HG03571 (cell line): Measurements from ENCODE around the gene ETV6.

Experiments
- ATAC-seq: cut with Tn5 transposase; IDR thresholded peaks from one replicate; pipeline ENCODE4 v1.9.1; 2021; ENCODE audit not compliant: unreplicated experiment

ETV6 gene

GRCh38 chr12:11877102-11877826 lies 227.8 kb downstream of the ETV6 start:
- ATAC-seq = no peak

- ATAC-seq = no peak
Observed at GRCh38 chr12:11877869-11878780, 228.7 kb downstream of the ETV6 start.

GRCh38 chr12:11879306-11879705 lies 229.8 kb downstream of the ETV6 start:
- no peak for ATAC-seq

- no peak for ATAC-seq
Observed at GRCh38 chr12:11880381-11880780, 230.9 kb downstream of the ETV6 start.

GRCh38 chr12:11881835-11882234 lies 232.4 kb downstream of the ETV6 start:
- no peak for ATAC-seq

GRCh38 chr12:11882301-11883019 lies 233.0 kb downstream of the ETV6 start:
- peak; percentile 66 for ATAC-seq

GRCh38 chr12:11884116-11884515 lies 234.6 kb downstream of the ETV6 start:
- no peak for ATAC-seq

GRCh38 chr12:11884706-11885105 lies 235.2 kb downstream of the ETV6 start:
- no peak for ATAC-seq

- ATAC-seq = no peak
Observed at GRCh38 chr12:11885261-11886038, 236.0 kb downstream of the ETV6 start.

- no peak for ATAC-seq
Observed at GRCh38 chr12:11886339-11886738, 236.9 kb downstream of the ETV6 start.

- no peak for ATAC-seq
Observed at GRCh38 chr12:11888029-11888428, 238.6 kb downstream of the ETV6 start.

- no peak for ATAC-seq
Observed at GRCh38 chr12:11891346-11891745, 241.9 kb downstream of the ETV6 start.

GRCh38 chr12:11891754-11892386 lies 242.4 kb downstream of the ETV6 start:
- no peak for ATAC-seq

GRCh38 chr12:11893998-11894397 lies 244.5 kb downstream of the ETV6 start:
- no peak for ATAC-seq

- ATAC-seq = no peak
Observed at GRCh38 chr12:11894890-11895289, 245.4 kb downstream of the ETV6 start.

- ATAC-seq = no peak
Observed at GRCh38 chr12:11895421-11896078, 246.1 kb downstream of the ETV6 start.

- ATAC-seq = no peak
Observed at GRCh38 chr12:11896417-11896929, 247.0 kb downstream of the ETV6 start.

GRCh38 chr12:11897923-11898322 lies 248.4 kb downstream of the ETV6 start:
- ATAC-seq = no peak

GRCh38 chr12:11901701-11902524 lies 252.4 kb downstream of the ETV6 start:
- ATAC-seq = no peak
